Esophagus squamous epithelium (tissue), 4 donors: Measurements from ENCODE around the gene MGAT5.

Experiments used
- POLR2A ChIP-seq, 4 donors: fragments of 450-650 bp; IDR thresholded peaks; one replicate each; pipeline ENCODE4 v1.6.1; 2017; ENCODE audit warnings: antibody characterized with exemption in 4 of 4, mild to moderate bottlenecking in 4 of 4, moderate library complexity in 3 of 4
- TF ChIP-seq, protein P1 (sequence below), 6 experiments: fragments of 450-650 bp in 4 of 6; fragments of 200-600 bp in 2 of 6; sonication (generic) in 2 of 6; IDR thresholded peaks; one replicate each; pipeline ENCODE4 v1.5.1; 2016 to 2019; ENCODE audit warnings: antibody characterized with exemption in 6 of 6, mild to moderate bottlenecking in 4 of 6, moderate library complexity in 4 of 6

DNA sequence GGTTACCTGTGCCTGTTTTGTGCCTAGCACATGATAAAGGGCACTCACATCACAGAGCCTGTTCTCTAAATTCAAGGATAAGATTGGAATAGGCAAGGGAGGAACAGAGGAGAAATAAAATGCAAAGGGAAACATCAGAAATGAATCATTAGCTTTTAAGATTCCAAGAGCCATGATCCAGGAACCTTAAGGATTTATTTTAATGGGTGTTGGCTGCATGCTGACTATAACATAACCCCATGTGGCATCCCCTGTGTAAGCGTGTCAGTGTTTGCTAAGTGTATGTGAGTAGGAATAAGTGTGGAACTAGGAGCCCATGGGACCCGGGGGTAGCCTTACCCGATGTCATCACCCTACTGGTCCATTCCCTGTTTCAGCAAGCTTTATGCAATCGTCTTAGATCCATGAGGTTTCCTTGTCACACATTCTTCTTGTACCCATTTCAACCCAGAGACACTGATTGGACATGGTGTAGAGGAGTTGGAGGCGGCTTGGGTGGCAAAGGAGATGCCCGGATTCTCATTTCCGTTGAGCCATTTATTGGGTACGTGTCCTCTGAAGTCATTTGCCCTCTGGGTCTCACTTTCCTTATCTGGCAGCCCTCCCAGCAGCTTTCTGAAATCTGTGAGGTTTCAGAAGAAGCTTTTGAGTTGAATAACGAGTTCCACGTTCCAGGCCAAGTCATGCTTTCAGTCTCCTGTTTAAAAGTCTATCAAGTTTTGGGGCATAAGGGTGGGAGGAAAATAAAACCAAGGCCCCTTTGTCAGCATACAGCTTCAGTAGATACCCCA is 117.0 kb downstream of the MGAT5 start:
- no peak for TF ChIP-seq POLR2A (IDR thresholded peaks at IDR 0.05)
- TF ChIP-seq, protein P1, sequence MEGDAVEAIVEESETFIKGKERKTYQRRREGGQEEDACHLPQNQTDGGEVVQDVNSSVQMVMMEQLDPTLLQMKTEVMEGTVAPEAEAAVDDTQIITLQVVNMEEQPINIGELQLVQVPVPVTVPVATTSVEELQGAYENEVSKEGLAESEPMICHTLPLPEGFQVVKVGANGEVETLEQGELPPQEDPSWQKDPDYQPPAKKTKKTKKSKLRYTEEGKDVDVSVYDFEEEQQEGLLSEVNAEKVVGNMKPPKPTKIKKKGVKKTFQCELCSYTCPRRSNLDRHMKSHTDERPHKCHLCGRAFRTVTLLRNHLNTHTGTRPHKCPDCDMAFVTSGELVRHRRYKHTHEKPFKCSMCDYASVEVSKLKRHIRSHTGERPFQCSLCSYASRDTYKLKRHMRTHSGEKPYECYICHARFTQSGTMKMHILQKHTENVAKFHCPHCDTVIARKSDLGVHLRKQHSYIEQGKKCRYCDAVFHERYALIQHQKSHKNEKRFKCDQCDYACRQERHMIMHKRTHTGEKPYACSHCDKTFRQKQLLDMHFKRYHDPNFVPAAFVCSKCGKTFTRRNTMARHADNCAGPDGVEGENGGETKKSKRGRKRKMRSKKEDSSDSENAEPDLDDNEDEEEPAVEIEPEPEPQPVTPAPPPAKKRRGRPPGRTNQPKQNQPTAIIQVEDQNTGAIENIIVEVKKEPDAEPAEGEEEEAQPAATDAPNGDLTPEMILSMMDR (IDR thresholded peaks at IDR 0.05): no peak
